GM12872 (cell line): ENCODE results near the gene COL19A1.

ENCODE experiments used
- CTCF ChIP-seq: IDR thresholded peaks from 3 replicates; pipeline ENCODE4 v1.5.1; 2011; ENCODE audit warnings: low read depth, mild to moderate bottlenecking, low read length, moderate library complexity; ENCODE audit not compliant: insufficient read depth

COL19A1 gene

GRCh38 chr6:70241991-70242420 lies 375.6 kb downstream of the COL19A1 start:
- TF ChIP-seq CTCF = no peak

- no peak for TF ChIP-seq CTCF
Observed at GRCh38 chr6:70246118-70246517, 379.8 kb downstream of the COL19A1 start.

GRCh38 chr6:70252604-70253003 lies 386.2 kb downstream of the COL19A1 start:
- TF ChIP-seq CTCF = no peak

GRCh38 chr6:70253923-70254322 lies 387.6 kb downstream of the COL19A1 start:
- TF ChIP-seq CTCF = no peak

GRCh38 chr6:70254784-70255183 lies 388.4 kb downstream of the COL19A1 start:
- TF ChIP-seq CTCF = no peak

- TF ChIP-seq CTCF = no peak
Observed at GRCh38 chr6:70257768-70258273, 391.5 kb downstream of the COL19A1 start.

DNA sequence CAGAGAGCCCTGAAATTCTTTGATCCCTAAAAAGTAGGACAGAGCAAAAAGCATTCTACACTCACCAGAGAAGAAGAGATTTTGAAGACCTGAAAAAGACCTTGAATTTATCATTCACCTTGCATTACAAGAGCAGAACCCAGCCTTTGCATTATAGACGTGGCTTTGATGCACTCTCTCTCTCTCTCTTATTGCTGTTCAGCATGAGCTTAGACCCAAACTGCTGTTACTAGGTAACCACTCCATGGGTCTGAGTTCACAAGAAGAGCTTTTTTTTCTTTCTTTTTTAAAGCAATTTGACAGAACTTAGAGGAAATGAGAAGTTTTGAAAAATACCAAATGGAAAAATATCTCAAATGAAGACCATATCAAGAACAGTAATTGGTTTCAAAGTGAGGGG lies 392.1 kb downstream of the COL19A1 start:
- TF ChIP-seq CTCF = no peak
